Ovary (tissue), 9 donors: Measurements from ENCODE around the gene WEE1. TPM values are rescaled to one million over a fixed set of nuclear protein-coding genes. Genes with fewer than 3 reads are reported as not detected.
"Not testable (repeated sequence)": the region's sequence is repeated elsewhere in the genome, so short reads cannot be mapped to it uniquely, and the experiment has no call there.

ENCODE experiments used
- DNase-seq, 5 donors: peaks; one replicate each; pipeline ENCODE4 v3.0.0-alpha.2; 2019 to 2020
- H3K27ac ChIP-seq, 2 donors: fragments of 200-600 bp; one replicate each; pipeline versions ENCODE4 v1.5.1 to v1.8.0; 2019 to 2022
- H3K27me3 ChIP-seq: fragments of 200-600 bp; one replicate; pipeline ENCODE4 v1.8.0; 2022
- H3K36me3 ChIP-seq: fragments of 200-600 bp; sonication (generic); one replicate; pipeline ENCODE4 v1.5.1; 2019
- H3K4me1 ChIP-seq: one replicate; pipeline ENCODE4 v1.8.1; 2013; ENCODE audit warnings: mild to moderate bottlenecking, moderate library complexity; ENCODE audit not compliant: insufficient read depth
- H3K4me3 ChIP-seq: fragments of 200-600 bp; sonication (generic); one replicate; pipeline ENCODE4 v1.5.1; 2017
- H3K9me3 ChIP-seq, 2 donors: fragments of 200-600 bp in 1 of 2; sonication (generic) in 1 of 2; one replicate each; pipeline versions ENCODE4 v1.5.1 to v1.8.1; 2013 to 2019; ENCODE audit warnings: mild to moderate bottlenecking in 1 of 2, moderate library complexity in 1 of 2
- CTCF ChIP-seq, 3 donors: fragments of 450-650 bp in 2 of 3; fragments of 200-600 bp in 1 of 3; IDR thresholded peaks; one replicate each; pipeline versions ENCODE4 v1.5.1 to v1.8.0; 2016 to 2022; ENCODE audit warnings: antibody characterized with exemption in 3 of 3, mild to moderate bottlenecking in 1 of 3
- EP300 ChIP-seq: sonication (generic); formaldehyde crosslinking; IDR thresholded peaks from one replicate; pipeline ENCODE4 v1.6.1; 2017; ENCODE audit warnings: antibody characterized with exemption
- POLR2A ChIP-seq: fragments of 450-650 bp; IDR thresholded peaks from one replicate; pipeline ENCODE4 v1.6.1; 2017; ENCODE audit warnings: antibody characterized with exemption, mild to moderate bottlenecking, moderate library complexity
- WGBS, 3 donors: extraction: QIAGEN DNeasy Blood & Tissue Kit in 1 of 3; methylation state at CpG; one replicate each; pipeline versions ENCODE4 v1.1.5 to v1.1.7; 2013 to 2017; 5-methylcytosine and 5-hydroxymethylcytosine counted together
- intact Hi-C, 4 donors: fragments of 100-400 bp; cut with DNase I; formaldehyde crosslinking; loops; one replicate each; pipeline versions ENCODE4 v1.11.0 to v1.15.1; 2022 to 2023
- polyA plus RNA-seq, 2 donors: library from polyadenylated mRNA; stranded (reverse); fragments of 200-250 nt in 1 of 2; fragments of 350-450 nt in 1 of 2; fragmentation: Illumina TruSeq in 1 of 2; extraction: RNeasy Lipid Tissue Mini Kit (QIAGEN cat#74804) in 1 of 2; gene quantifications; one replicate each; pipeline ENCODE4 v1.2.3, GENCODE V29; 2013 to 2014
- total RNA-seq, 7 donors: library from RNA; depleted of rRNA in 2 of 7; stranded (reverse); fragments of >200 nt in 2 of 7; fragmentation: NEBNext Ultra II Directional in 3 of 7; extraction: Animal tissue kit (Norgen Biotek cat#: 25700) in 3 of 7; gene quantifications; one replicate each; pipeline versions ENCODE4 v1.1.0 to v1.2.4, GENCODE V29; 2016 to 2023
- donor health status: DM: no; HTN: no; CAD: no; lungs with moderate emphysema.
- donor health status: DM: no; HTN: no; CAD: no.
- donor health status: Bipolar disorder and iron deficiency.
- donor health status: DM: yes; HTN: yes; CAD: no.
- donor health status: DM: no; HTN: no; CAD: no.
- donor health status: DM: yes; HTN: yes; CAD: no.

Gene WEE1
- total and polyA plus RNA-seq, 9 donors = 10.5 to 55.4 (median 21.6) TPM

- Histone ChIP-seq H3K4me3 (no peak overlapping the region), H3K36me3 (no peaks in the 10 kb centered on the region), H3K9me3 (no peaks in the 10 kb centered on the region), H3K27me3 (no peaks in the 10 kb centered on the region), H3K4me1 (no peaks in the 10 kb centered on the region), H3K27ac (no peak overlapping the region)
- DNase-seq = no peak
- no peak for TF ChIP-seq POLR2A
- no peak for TF ChIP-seq CTCF (IDR thresholded peaks at IDR 0.05)
- TF ChIP-seq EP300 = no peak
- intact Hi-C loops = loop anchor here in 1 of 4 donors (10.0 kb wide), 1 partner anchor 136 kb away; no protein-coding TSS in a partner anchor
- WGBS, 3 donors = 94 to 100% (median 96%) methylated on average over 1 of the region's 1 CpG
Observed at GRCh38 chr11:9619004-9619403, 45.5 kb downstream of the WEE1 start.

GRCh38 chr11:9619971-9620370 lies 46.5 kb downstream of the WEE1 start:
- no peak for TF ChIP-seq POLR2A
- no peak for TF ChIP-seq CTCF (IDR thresholded peaks at IDR 0.05)
- TF ChIP-seq EP300 = no peak
- H3K36me3 ChIP-seq = no peaks in the 10 kb centered on the region
- H3K4me1 ChIP-seq = no peaks in the 10 kb centered on the region
- intact Hi-C loops = loop anchor here in 1 of 4 donors (10.0 kb wide), 1 partner anchor 135 kb away; no protein-coding TSS in a partner anchor
- no peak overlapping the region for H3K27ac ChIP-seq
- H3K27me3 ChIP-seq = no peaks in the 10 kb centered on the region
- no peak overlapping the region for H3K4me3 ChIP-seq
- DNase-seq = no peak
- no peaks in the 10 kb centered on the region for H3K9me3 ChIP-seq

GRCh38 chr11:9622353-9622752 lies 48.9 kb downstream of the WEE1 start:
- H3K27me3 ChIP-seq, DNase-seq, H3K27ac ChIP-seq, H3K9me3 ChIP-seq, H3K4me3 ChIP-seq, H3K36me3 ChIP-seq, intact Hi-C loops, H3K4me1 ChIP-seq: not testable (repeated sequence)
- 70 to 78% (median 73%) methylated on average over 7 of the region's 7 CpGs for WGBS, 3 donors

GRCh38 chr11:9623053-9623452 lies 49.6 kb downstream of the WEE1 start:
- H3K36me3 ChIP-seq, intact Hi-C loops, H3K27ac ChIP-seq, H3K4me1 ChIP-seq, DNase-seq, H3K4me3 ChIP-seq, H3K27me3 ChIP-seq, H3K9me3 ChIP-seq: not testable (repeated sequence)
- WGBS, 3 donors = 95 to 98% (median 97%) methylated on average over 23 of the region's 23 CpGs

DNA sequence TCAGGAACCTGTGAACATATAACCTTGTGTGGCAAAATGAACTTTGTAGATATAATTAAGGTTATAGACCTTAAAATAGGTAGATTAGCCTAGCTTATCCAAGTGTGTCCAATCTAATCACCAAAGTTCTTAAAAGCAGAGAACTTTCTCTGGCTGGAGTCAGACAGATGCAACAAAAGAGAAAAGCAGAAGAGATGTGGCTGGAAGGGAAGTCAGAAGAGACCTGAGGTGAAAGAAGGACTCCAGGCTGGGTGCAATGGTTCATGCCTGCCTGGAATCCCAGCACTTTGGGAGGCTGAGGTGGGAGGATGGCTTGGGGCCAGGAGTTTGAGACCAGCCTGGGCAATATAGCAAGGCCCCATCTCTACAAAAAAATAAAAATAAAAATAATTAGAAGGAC lies 51.0 kb downstream of the WEE1 start:
- H3K36me3 ChIP-seq = no peaks in the 10 kb centered on the region
- intact Hi-C loops = no loop called here
- H3K4me1 ChIP-seq = no peaks in the 10 kb centered on the region
- TF ChIP-seq CTCF (IDR thresholded peaks at IDR 0.05) = no peak
- TF ChIP-seq POLR2A = no peak
- TF ChIP-seq EP300 = no peak
- DNase-seq = no peak
- H3K4me3 ChIP-seq = no peak overlapping the region
- H3K27me3 ChIP-seq = no peaks in the 10 kb centered on the region
- no peak overlapping the region for H3K27ac ChIP-seq
- no peaks in the 10 kb centered on the region for H3K9me3 ChIP-seq

GRCh38 chr11:9625162-9625561 lies 51.7 kb downstream of the WEE1 start:
- Histone ChIP-seq H3K4me1 (no peaks in the 10 kb centered on the region), H3K36me3 (no peaks in the 10 kb centered on the region), H3K27me3 (no peaks in the 10 kb centered on the region), H3K27ac (no peak overlapping the region), H3K4me3 (no peak overlapping the region), H3K9me3 (no peaks in the 10 kb centered on the region)
- DNase-seq = peak in 1 of 5 donors; percentile 32
- intact Hi-C loops = no loop called here
- WGBS, 3 donors = 43 to 67% (median 63%) methylated on average over 6 of the region's 6 CpGs
- TF ChIP-seq POLR2A = no peak
- TF ChIP-seq EP300 = no peak
